Loucy (cell line): ENCODE data around the gene ZYX.

Experiments used
- EZH2phosphoT487 ChIP-seq: fragments of 200-600 bp; IDR thresholded peaks from 2 replicates; pipeline ENCODE4 v1.6.1; 2018; ENCODE audit warnings: antibody characterized with exemption, mild to moderate bottlenecking, moderate library complexity, borderline replicate concordance
- TF ChIP-seq, protein P1 (sequence below): fragments of 200-600 bp; sonication (generic); conservative IDR thresholded peaks from 2 replicates; pipeline ENCODE4 v1.5.1; 2014; ENCODE audit warnings: mild to moderate bottlenecking, antibody characterized with exemption, low read length

DNA sequence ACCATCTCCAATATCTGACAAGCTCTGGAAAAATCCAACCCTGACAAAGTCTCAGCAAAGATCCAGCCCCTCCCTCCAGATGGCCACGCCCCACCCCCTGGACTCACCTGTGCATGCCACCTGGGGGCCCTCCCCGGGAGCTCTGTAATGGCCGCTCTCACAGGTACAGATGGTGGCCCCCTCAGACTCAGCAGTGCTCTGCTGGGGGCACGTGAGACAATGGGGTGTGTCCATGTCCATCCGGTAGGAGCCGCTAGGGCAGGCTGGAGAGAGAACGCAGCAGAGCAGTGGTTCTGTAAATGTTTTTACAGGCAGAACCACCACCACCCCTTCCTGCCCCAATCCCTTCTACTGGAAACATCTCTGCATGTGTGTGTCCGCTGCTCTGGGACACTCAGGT lies 18.0 kb downstream of the ZYX start:
- TF ChIP-seq, protein P1, sequence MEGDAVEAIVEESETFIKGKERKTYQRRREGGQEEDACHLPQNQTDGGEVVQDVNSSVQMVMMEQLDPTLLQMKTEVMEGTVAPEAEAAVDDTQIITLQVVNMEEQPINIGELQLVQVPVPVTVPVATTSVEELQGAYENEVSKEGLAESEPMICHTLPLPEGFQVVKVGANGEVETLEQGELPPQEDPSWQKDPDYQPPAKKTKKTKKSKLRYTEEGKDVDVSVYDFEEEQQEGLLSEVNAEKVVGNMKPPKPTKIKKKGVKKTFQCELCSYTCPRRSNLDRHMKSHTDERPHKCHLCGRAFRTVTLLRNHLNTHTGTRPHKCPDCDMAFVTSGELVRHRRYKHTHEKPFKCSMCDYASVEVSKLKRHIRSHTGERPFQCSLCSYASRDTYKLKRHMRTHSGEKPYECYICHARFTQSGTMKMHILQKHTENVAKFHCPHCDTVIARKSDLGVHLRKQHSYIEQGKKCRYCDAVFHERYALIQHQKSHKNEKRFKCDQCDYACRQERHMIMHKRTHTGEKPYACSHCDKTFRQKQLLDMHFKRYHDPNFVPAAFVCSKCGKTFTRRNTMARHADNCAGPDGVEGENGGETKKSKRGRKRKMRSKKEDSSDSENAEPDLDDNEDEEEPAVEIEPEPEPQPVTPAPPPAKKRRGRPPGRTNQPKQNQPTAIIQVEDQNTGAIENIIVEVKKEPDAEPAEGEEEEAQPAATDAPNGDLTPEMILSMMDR = no peak
- no peak for TF ChIP-seq EZH2phosphoT487
